ENCODE results near the gene FGF12. TPM values are rescaled to one million over a fixed set of nuclear protein-coding genes. Genes with fewer than 3 reads are reported as not detected.

Gene FGF12
- total and polyA plus RNA-seq, 2 experiments from 2014 or later = 6.0 to 14.3 TPM

- H3K9me2 ChIP-seq (ENCODE audit: insufficient read depth) = no peaks in the 10 kb centered on the region
- no peak for TF ChIP-seq EZH2 (IDR thresholded peaks at IDR 0.05; ENCODE audit: low read depth, unreplicated experiment)
- TF ChIP-seq CTCF (conservative IDR thresholded peaks at IDR 0.05; ENCODE audit: low read depth in 2 of 2) = no peak
- no peak for TF ChIP-seq STAT1 (IDR thresholded peaks at IDR 0.05; ENCODE audit: unreplicated experiment)
- no peak for TF ChIP-seq NANOG (IDR thresholded peaks at IDR 0.05; ENCODE audit: borderline replicate concordance)
- TF ChIP-seq CREB1 (CRISPR knock-in tag; IDR thresholded peaks at IDR 0.05; ENCODE audit: low read depth) = no peak
These were observed 240.3 kb downstream of the FGF12 start for GRCh38 chr3:192487033-192487432.

GRCh38 chr3:192482809-192483208 lies 244.5 kb downstream of the FGF12 start:
- no peak for DNase-seq (ENCODE audit: low spot score)
- Histone ChIP-seq H3K4me1 (ENCODE audit: insufficient read depth) (no peaks in the 10 kb centered on the region), H4K20me1 (replicated peaks; ENCODE audit: insufficient read depth) (no peaks in the 10 kb centered on the region), H3K27ac (ENCODE audit: low read depth) (no peak overlapping the region), H3K4me2 (no peak overlapping the region), H3K79me2 (replicated peaks; ENCODE audit: insufficient read depth) (no peaks in the 10 kb centered on the region), H3F3A (replicated peaks; ENCODE audit: low read depth) (no peaks in the 10 kb centered on the region), H3K36me3 (ENCODE audit: insufficient read depth) (no peaks in the 10 kb centered on the region), H3K9me2 (ENCODE audit: insufficient read depth) (no peaks in the 10 kb centered on the region), H3K4me3 (no peak overlapping the region), H2AFZ (no peak overlapping the region), H3K27me3 (ENCODE audit: insufficient read depth) (no peaks in the 10 kb centered on the region)
- Mint-ChIP-seq H3K27me3 (ENCODE audit: insufficient read depth, low read depth, poor library complexity) (peaks cover 2% of the 10 kb centered on the region), H3K36me3 (ENCODE audit: low read depth) (no peaks in the 10 kb centered on the region), H3K27ac (no peak overlapping the region), H3K9me3 (no peaks in the 10 kb centered on the region), H3K4me1 (no peaks in the 10 kb centered on the region), H3K4me3 (no peak overlapping the region)
- no peak for ATAC-seq
- no peak for TF ChIP-seq JUNB (IDR thresholded peaks at IDR 0.05; ENCODE audit: unreplicated experiment)
- TF ChIP-seq STAT1 (IDR thresholded peaks at IDR 0.05; ENCODE audit: unreplicated experiment) = no peak
- no peak for TF ChIP-seq ZNF331 (CRISPR knock-in tag; IDR thresholded peaks at IDR 0.05; ENCODE audit: low read depth)
- no peak for TF ChIP-seq EZH2 (IDR thresholded peaks at IDR 0.05; ENCODE audit: low read depth, unreplicated experiment)
- TF ChIP-seq ZNF114 (CRISPR knock-in tag; IDR thresholded peaks at IDR 0.05) = no peak
- TF ChIP-seq POLR2AphosphoS5 (IDR thresholded peaks at IDR 0.05; ENCODE audit: low read depth) = no peak
- TF ChIP-seq ETS1 (IDR thresholded peaks at IDR 0.05) = no peak
- TF ChIP-seq ZNF462 (CRISPR knock-in tag; IDR thresholded peaks at IDR 0.05) = no peak
- no peak for TF ChIP-seq EZH2phosphoT487 (IDR thresholded peaks at IDR 0.05; ENCODE audit: unreplicated experiment)

More at GRCh38 chr3:192487033-192487432, 240.3 kb downstream of the FGF12 start:
- no peak for ATAC-seq
- Mint-ChIP-seq H3K27me3 (ENCODE audit: insufficient read depth, low read depth, poor library complexity) (no peaks in the 10 kb centered on the region), H3K4me3 (no peak overlapping the region), H3K27ac (no peak overlapping the region), H3K4me1 (no peaks in the 10 kb centered on the region), H3K9me3 (no peaks in the 10 kb centered on the region), H3K36me3 (ENCODE audit: low read depth) (no peaks in the 10 kb centered on the region)
- H3K4me2 ChIP-seq = no peak overlapping the region
- no peaks in the 10 kb centered on the region for H3F3A ChIP-seq (replicated peaks; ENCODE audit: low read depth)
- no peak overlapping the region for H3K4me3 ChIP-seq
- H3K4me1 ChIP-seq (ENCODE audit: insufficient read depth) = no peaks in the 10 kb centered on the region
- H2AFZ ChIP-seq = no peak overlapping the region
- no peaks in the 10 kb centered on the region for H3K27me3 ChIP-seq (ENCODE audit: insufficient read depth)
- no peaks in the 10 kb centered on the region for H4K20me1 ChIP-seq (replicated peaks; ENCODE audit: insufficient read depth)
- H3K79me2 ChIP-seq (replicated peaks; ENCODE audit: insufficient read depth) = no peaks in the 10 kb centered on the region
- H3K27ac ChIP-seq (ENCODE audit: low read depth) = no peak overlapping the region
- H3K36me3 ChIP-seq (ENCODE audit: insufficient read depth) = no peaks in the 10 kb centered on the region
- DNase-seq (ENCODE audit: low spot score) = no peak
